GM13976 (cell line): Measurements from ENCODE around the gene DDI2.

Experiments used
- DNase-seq: peaks from one replicate; pipeline ENCODE4 v3.0.0; 2012; ENCODE audit warnings: low spot score
- in situ Hi-C: fragments of 300-500 bp; cut with MboI; formaldehyde crosslinking; loops from one replicate; pipeline ENCODE4 v1.12.0; 2022; ENCODE audit warnings: low sequenced_read_pairs, mixed read lengths, inconsistent platforms; ENCODE audit not compliant: unreplicated experiment
- TF ChIP-seq, protein P1 (sequence below): IDR thresholded peaks from 2 replicates; pipeline ENCODE4 v1.5.1; 2012; ENCODE audit warnings: borderline replicate concordance, mild to moderate bottlenecking; ENCODE audit not compliant: insufficient read depth; ENCODE audit errors: extremely low read depth, missing control alignments, control extremely low read depth

Gene DDI2

DNA sequence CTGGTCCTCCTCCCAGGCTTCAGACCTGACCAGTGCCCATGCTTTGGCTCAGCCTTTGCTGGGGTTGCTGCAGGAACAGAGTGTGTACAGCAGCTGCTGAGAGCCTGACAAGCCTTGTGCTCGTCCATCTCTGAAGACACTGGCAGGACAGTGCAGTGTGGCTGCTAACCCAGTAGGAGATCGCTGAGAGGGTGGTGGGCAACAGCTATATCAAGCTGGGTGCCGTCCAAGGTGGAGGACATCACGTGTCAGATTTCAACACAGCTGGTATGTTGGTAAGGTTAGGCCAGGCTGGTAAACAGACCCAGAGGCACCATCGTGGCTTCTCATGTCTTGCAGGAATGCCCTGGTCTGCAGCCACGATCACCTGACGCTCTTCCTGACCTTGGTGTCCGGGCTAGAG lies 100.9 kb downstream of the DDI2 start:
- DNase-seq = no peak
- TF ChIP-seq, protein P1, sequence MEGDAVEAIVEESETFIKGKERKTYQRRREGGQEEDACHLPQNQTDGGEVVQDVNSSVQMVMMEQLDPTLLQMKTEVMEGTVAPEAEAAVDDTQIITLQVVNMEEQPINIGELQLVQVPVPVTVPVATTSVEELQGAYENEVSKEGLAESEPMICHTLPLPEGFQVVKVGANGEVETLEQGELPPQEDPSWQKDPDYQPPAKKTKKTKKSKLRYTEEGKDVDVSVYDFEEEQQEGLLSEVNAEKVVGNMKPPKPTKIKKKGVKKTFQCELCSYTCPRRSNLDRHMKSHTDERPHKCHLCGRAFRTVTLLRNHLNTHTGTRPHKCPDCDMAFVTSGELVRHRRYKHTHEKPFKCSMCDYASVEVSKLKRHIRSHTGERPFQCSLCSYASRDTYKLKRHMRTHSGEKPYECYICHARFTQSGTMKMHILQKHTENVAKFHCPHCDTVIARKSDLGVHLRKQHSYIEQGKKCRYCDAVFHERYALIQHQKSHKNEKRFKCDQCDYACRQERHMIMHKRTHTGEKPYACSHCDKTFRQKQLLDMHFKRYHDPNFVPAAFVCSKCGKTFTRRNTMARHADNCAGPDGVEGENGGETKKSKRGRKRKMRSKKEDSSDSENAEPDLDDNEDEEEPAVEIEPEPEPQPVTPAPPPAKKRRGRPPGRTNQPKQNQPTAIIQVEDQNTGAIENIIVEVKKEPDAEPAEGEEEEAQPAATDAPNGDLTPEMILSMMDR = no peak
- in situ Hi-C loops = no loop called here
